ENCODE results near the gene CDH4. TPM values are rescaled to one million over a fixed set of nuclear protein-coding genes. Genes with fewer than 3 reads are reported as not detected.
A peak's percentile ranks its signal among the peaks of the same experiment; 100 is the strongest.

The CDH4 gene
- total and polyA plus RNA-seq, 9 of the 15 experiments (the other 6 are each of a cell fraction or from before 2014, with no cell fraction given): 0.04 TPM; not detected in 8

GRCh38 chr20:61521687-61522420 lies 269.8 kb downstream of the CDH4 start (continued):
- TF ChIP-seq E2F5 (CRISPR knock-in tag; IDR thresholded peaks at IDR 0.05) (no peak), THAP7 (CRISPR knock-in tag; IDR thresholded peaks at IDR 0.05) (no peak), FOXA1 (IDR thresholded peaks at IDR 0.05; ENCODE audit: borderline replicate concordance) (no peak), GATAD2A (IDR thresholded peaks at IDR 0.05) (no peak), MCM5 (IDR thresholded peaks at IDR 0.05; ENCODE audit: low read depth) (no peak), SMARCA4 (IDR thresholded peaks at IDR 0.05) (peak; percentile 73), AFF4 (CRISPR knock-in tag; IDR thresholded peaks at IDR 0.05) (no peak), ZNF253 (CRISPR knock-in tag; conservative IDR thresholded peaks at IDR 0.05) (no peak), SMARCE1 (IDR thresholded peaks at IDR 0.05) (peak; percentile 34; the same call in 1 of the 2 replicates), POLR2AphosphoS5 (IDR thresholded peaks at IDR 0.05; ENCODE audit: control insufficient read depth, insufficient read depth, low read depth, low read length) (0 out of 2 replicates have a peak, but pooled peaks have one; percentile 32), MCM3 (IDR thresholded peaks at IDR 0.05) (no peak), RBM39 (optimal IDR thresholded peaks at IDR 0.05; ENCODE audit: low read depth, low read length) (no peak), KHSRP (IDR thresholded peaks at IDR 0.05) (no peak), ZBTB7A (IDR thresholded peaks at IDR 0.05; ENCODE audit: borderline replicate concordance, control insufficient read depth, low read depth, low read length) (no peak), NUFIP1 (IDR thresholded peaks at IDR 0.05; ENCODE audit: partially characterized antibody) (no peak), BRF2 (IDR thresholded peaks at IDR 0.05; ENCODE audit: borderline replicate concordance, insufficient read depth, insufficient read length) (no peak), ZBTB1 (CRISPR knock-in tag; IDR thresholded peaks at IDR 0.05; ENCODE audit: borderline replicate concordance, low read depth) (no peak)
